HG03457 (cell line): ENCODE data around the gene REG4.
"Not testable (repeated sequence)": the region's sequence is repeated elsewhere in the genome, so short reads cannot be mapped to it uniquely, and the experiment has no call there.

Experiments used
- ATAC-seq: cut with Tn5 transposase; IDR thresholded peaks from one replicate; pipeline ENCODE4 v1.9.1; 2021; ENCODE audit warnings: moderate number of reproducible peaks; ENCODE audit not compliant: unreplicated experiment

REG4 gene

GRCh38 chr1:119811387-119811786, at the start of gene REG4:
Gene REG4, minus strand, starts transcription at chr1:119811460. Its CDS starts 2,691 bp downstream, at chr1:119808769.
- ATAC-seq, result no peak

- no peak for ATAC-seq
Observed at GRCh38 chr1:119859647-119860046, 48.4 kb upstream of the REG4 start.

- not testable (repeated sequence) for ATAC-seq
Observed at GRCh38 chr1:119858556-119859214, 47.4 kb upstream of the REG4 start.

GRCh38 chr1:119858126-119858525, 46.9 kb upstream of the REG4 start:
- ATAC-seq, result no peak

GRCh38 chr1:119853155-119853554, 41.9 kb upstream of the REG4 start:
- ATAC-seq, result no peak

- ATAC-seq, result not testable (repeated sequence)
Observed at GRCh38 chr1:119844206-119844605, 32.9 kb upstream of the REG4 start.

- no peak for ATAC-seq
Observed at GRCh38 chr1:119841306-119841705, 30.0 kb upstream of the REG4 start.

GRCh38 chr1:119840745-119841144, 29.5 kb upstream of the REG4 start:
- ATAC-seq, result no peak

- no peak for ATAC-seq
Observed at GRCh38 chr1:119838236-119838635, 27.0 kb upstream of the REG4 start.

GRCh38 chr1:119834990-119835389, 23.7 kb upstream of the REG4 start:
- ATAC-seq, result no peak

GRCh38 chr1:119831027-119831426, 19.8 kb upstream of the REG4 start:
- ATAC-seq, result no peak

GRCh38 chr1:119829625-119830024, 18.4 kb upstream of the REG4 start:
- no peak for ATAC-seq

- ATAC-seq, result not testable (repeated sequence)
Observed at GRCh38 chr1:119829006-119829405, 17.7 kb upstream of the REG4 start.

- no peak for ATAC-seq
Observed at GRCh38 chr1:119828266-119828665, 17.0 kb upstream of the REG4 start.

- no peak for ATAC-seq
Observed at GRCh38 chr1:119827010-119827409, 15.8 kb upstream of the REG4 start.

- ATAC-seq, result no peak
Observed at GRCh38 chr1:119822406-119822805, 11.1 kb upstream of the REG4 start.

GRCh38 chr1:119818181-119818580, 6.9 kb upstream of the REG4 start:
- no peak for ATAC-seq

- ATAC-seq, result no peak
Observed at GRCh38 chr1:119816407-119816806, 5.1 kb upstream of the REG4 start.

GRCh38 chr1:119815928-119816327, 4.7 kb upstream of the REG4 start:
- ATAC-seq, result no peak

GRCh38 chr1:119815361-119815760, 4.1 kb upstream of the REG4 start:
- ATAC-seq, result no peak

- no peak for ATAC-seq
Observed at GRCh38 chr1:119814288-119814687, 3.0 kb upstream of the REG4 start.

GRCh38 chr1:119811985-119812557, 811 bp upstream of the REG4 start:
- no peak for ATAC-seq
